ENCODE measurements around the gene BDKRB2.
A peak's percentile ranks its signal among the peaks of the same experiment; 100 is the strongest.

The BDKRB2 gene

DNA sequence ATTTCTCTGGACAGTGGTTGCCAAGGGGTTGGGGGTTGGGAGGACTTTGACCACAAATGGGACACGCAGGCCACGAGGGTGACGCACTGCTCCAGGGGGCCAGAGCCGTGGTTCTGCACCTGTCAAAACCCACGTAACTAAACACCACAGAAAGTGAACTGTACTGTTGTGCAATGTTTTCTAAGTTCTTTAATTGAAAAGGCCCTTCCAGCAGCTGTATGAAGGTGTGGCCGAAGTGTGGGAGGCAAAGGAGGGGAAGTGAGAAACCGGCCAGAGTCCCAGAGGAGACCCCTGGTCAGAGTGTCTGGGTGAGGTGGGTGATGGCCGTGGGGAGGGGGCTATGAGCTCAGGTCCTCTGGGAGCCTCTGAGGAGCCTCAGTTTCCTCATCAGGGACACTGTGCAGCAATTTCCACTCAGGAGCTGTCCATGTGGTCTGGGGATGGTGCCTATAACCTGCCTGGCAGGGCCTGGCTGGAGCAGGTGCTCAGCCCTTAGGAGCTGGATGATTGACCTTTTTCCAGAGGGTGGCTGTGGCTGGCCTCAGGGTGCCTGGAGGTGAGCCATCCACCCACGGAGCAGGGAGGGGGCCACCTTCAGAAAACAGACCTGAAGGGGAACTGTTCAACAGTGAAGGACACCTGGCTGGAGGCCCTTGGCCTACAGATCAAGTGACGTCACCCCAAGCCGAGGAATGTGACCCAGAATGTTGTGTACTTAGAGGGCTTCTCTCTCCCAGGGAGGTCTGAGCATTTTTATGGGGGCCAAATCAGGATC, 9.8 kb upstream of the BDKRB2 start:
- no peak for TF ChIP-seq CTCF (IDR thresholded peaks at IDR 0.05; ENCODE audit: extremely low read depth, missing control alignments)
- DNase-seq (ENCODE audit: low spot score), result peak; percentile 26

GRCh38 chr14:96195441-96196081, 9.1 kb upstream of the BDKRB2 start:
- no peak for DNase-seq (ENCODE audit: low spot score)
- no peak for TF ChIP-seq CTCF (IDR thresholded peaks at IDR 0.05; ENCODE audit: extremely low read depth, missing control alignments)

DNA sequence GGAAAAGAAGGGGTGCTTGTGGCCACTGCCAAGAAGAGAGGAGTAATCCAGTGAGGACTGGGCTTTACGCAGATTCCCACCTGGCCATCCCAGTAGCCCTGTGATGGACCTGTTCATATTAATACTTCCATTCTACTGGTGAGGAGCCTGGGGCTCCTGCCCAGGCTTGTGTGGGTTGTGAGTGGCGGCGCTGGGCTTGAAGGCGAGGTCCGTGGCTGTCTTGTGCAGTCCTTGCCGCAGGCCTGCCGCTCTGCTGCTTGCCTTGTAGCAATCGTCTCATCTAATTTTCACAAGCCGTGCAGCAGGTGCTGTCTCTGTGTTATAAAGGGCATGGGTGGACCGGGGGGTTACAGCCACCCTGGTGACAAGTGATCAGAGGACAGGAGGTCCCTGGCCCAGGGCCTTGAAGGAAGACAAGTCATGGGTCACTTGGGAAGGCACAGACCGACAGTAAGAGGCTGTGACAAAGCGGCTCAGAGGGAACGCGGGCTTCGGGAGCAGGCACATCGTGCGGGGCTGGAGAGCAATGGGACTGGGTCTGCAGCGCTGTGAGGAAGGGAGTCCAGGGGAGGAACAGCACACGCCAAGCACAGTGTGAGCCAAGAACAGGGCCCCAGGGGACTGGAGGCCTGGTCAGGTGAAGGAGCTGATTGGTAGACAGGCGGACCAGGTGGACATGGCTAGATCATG, 7.3 kb upstream of the BDKRB2 start:
- DNase-seq (ENCODE audit: low spot score), result no peak
- no peak for TF ChIP-seq CTCF (IDR thresholded peaks at IDR 0.05; ENCODE audit: extremely low read depth, missing control alignments)

- no peak for TF ChIP-seq CTCF (IDR thresholded peaks at IDR 0.05; ENCODE audit: extremely low read depth, missing control alignments)
Observed at GRCh38 chr14:96197969-96198368, 6.7 kb upstream of the BDKRB2 start.

GRCh38 chr14:96198430-96199130, 6.1 kb upstream of the BDKRB2 start:
- no peak for TF ChIP-seq CTCF (IDR thresholded peaks at IDR 0.05; ENCODE audit: extremely low read depth, missing control alignments)
- DNase-seq (ENCODE audit: low spot score), result no peak

More at GRCh38 chr14:96197969-96198368, 6.7 kb upstream of the BDKRB2 start:
- DNase-seq (ENCODE audit: low spot score), result no peak

DNA sequence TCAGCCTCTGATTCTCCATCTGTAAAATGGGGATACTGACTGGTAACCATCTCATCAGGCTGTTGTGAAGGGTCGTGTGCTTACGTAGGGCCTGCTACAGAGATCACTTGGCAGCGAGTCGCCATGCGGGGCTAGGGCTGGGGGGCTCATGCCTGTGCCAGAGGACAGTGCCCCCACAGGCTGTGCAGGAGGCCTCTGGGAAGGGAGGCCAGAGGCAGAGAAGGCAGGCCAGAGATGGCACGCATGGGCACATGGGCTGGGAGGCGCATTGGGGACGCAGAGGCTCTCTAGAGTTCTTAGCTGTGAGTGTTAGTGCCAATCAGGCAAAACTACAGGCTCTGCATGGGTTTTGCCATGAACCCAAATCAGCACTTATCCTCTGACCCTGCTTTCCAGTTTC, 3.5 kb upstream of the BDKRB2 start:
- TF ChIP-seq CTCF (IDR thresholded peaks at IDR 0.05; ENCODE audit: extremely low read depth, missing control alignments), result no peak
- no peak for DNase-seq (ENCODE audit: low spot score)

All from GM20000 (cell line).